Heart left ventricle (tissue), 13 donors: ENCODE results near the gene CES2.

Experiments
- POLR2A ChIP-seq, 2 donors: fragments of 450-650 bp; IDR thresholded peaks; one replicate each; pipeline ENCODE4 v1.6.1; 2017; ENCODE audit warnings: antibody characterized with exemption in 2 of 2, mild to moderate bottlenecking in 2 of 2, moderate library complexity in 2 of 2
- TF ChIP-seq, protein P1 (sequence below), 12 donors: fragments of 200-600 bp; sonication (generic) in 4 of 12; IDR thresholded peaks; one replicate each; pipeline versions ENCODE4 v1.5.0 to v1.8.0; 2018 to 2022; ENCODE audit warnings: antibody characterized with exemption in 12 of 12, mild to moderate bottlenecking in 5 of 12
- donor health status: ischemic (EF 13 %, LVEDD 7.1; RV severe dilation, severe dysfunction).
- donor health status: DM: no; HTN: yes; CAD: no.
- donor health status: DM: no; HTN: no; CAD: no.
- donor health status: ischemic (EF 25% LVEDD 6.9; RV normal size, moderate dysfunction).
- donor health status: ischemic (EF 25% LVEDD 5.7; RV mildly dilated, moderate dysfunction).
- donor health status: ischemic (EF 35%, LVEDD 5.7; RV mildly dilated, moderate dysfunction).
- donor health status: nonischemic (EF 11% LVEDD 7.7; RV severe dilation, severe dysfunction).
- donor health status: DM: yes; HTN: yes; CAD: no.
- donor health status: PGD.
- donor health status: ischemic (EF 29% LVEDD 5.4; RV normal size, mild dysfunction).
- donor health status: nonischemic (EF 23%, LVEDD 6.1; RV moderate dilation, normal function).

GRCh38 chr16:66901626-66902025 is 33.7 kb upstream of the CES2 start:
- TF ChIP-seq, protein P1, sequence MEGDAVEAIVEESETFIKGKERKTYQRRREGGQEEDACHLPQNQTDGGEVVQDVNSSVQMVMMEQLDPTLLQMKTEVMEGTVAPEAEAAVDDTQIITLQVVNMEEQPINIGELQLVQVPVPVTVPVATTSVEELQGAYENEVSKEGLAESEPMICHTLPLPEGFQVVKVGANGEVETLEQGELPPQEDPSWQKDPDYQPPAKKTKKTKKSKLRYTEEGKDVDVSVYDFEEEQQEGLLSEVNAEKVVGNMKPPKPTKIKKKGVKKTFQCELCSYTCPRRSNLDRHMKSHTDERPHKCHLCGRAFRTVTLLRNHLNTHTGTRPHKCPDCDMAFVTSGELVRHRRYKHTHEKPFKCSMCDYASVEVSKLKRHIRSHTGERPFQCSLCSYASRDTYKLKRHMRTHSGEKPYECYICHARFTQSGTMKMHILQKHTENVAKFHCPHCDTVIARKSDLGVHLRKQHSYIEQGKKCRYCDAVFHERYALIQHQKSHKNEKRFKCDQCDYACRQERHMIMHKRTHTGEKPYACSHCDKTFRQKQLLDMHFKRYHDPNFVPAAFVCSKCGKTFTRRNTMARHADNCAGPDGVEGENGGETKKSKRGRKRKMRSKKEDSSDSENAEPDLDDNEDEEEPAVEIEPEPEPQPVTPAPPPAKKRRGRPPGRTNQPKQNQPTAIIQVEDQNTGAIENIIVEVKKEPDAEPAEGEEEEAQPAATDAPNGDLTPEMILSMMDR (IDR thresholded peaks at IDR 0.05): no peak
- TF ChIP-seq POLR2A (IDR thresholded peaks at IDR 0.05): no peak
